ENCODE measurements around the gene NT5DC3.

The NT5DC3 gene

DNA sequence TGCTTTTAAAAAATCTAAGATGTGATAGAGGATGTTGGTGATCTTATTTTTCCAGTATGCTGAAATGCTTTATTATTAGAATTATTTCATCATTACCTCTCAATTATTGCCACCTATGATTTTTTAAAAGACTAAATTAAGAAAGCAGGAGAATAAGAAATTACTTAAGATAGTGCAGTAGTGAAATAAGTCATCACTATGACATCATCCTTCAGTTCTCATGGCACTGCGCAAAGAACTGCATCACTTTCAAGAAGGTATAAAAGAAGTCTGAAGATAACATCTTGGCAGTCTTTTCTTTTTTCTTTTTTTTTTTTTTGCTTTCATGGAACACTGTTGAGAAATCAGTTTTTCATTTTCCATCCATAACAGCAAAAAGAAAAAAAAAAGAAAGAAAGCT is 24.4 kb downstream of the NT5DC3 start:
- TF ChIP-seq POLR2A (IDR thresholded peaks at IDR 0.05; ENCODE audit: low read length), result no peak
- TF ChIP-seq GATA1 (IDR thresholded peaks at IDR 0.05; ENCODE audit: low read depth, low read length), result no peak
- no peak for DNase-seq

GRCh38 chr12:103814436-103814835 is 26.6 kb downstream of the NT5DC3 start:
- DNase-seq, result no peak

GRCh38 chr12:103813949-103814348 is 27.1 kb downstream of the NT5DC3 start:
- no peak for TF ChIP-seq GATA1 (IDR thresholded peaks at IDR 0.05; ENCODE audit: low read depth, low read length)
- no peak for TF ChIP-seq POLR2A (IDR thresholded peaks at IDR 0.05; ENCODE audit: low read length)
- DNase-seq, result no peak

More at GRCh38 chr12:103814436-103814835, 26.6 kb downstream of the NT5DC3 start:
- TF ChIP-seq GATA1 (IDR thresholded peaks at IDR 0.05; ENCODE audit: low read depth, low read length), result no peak
- TF ChIP-seq POLR2A (IDR thresholded peaks at IDR 0.05; ENCODE audit: low read length), result no peak

DNA sequence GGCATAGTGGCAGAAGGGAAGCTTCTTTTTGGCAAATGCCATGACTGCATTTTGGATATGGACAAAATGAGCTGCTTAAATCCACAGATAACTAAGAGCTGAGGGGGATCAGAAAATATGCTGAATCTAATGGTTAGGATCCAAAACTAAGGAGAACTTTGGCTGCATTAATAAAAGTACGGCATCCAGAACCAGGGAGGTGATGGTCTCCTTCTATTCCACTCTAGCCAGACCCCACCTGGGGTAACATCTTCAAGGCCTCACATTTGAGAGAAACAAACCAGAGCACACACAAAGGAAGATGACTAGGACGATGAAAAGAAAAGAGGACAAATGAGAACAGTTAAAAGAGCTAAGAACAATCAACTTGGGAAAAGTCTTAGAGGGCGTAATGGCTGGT is 27.6 kb downstream of the NT5DC3 start:
- no peak for TF ChIP-seq GATA1 (IDR thresholded peaks at IDR 0.05; ENCODE audit: low read depth, low read length)
- no peak for TF ChIP-seq POLR2A (IDR thresholded peaks at IDR 0.05; ENCODE audit: low read length)
- no peak for DNase-seq

- TF ChIP-seq POLR2A (IDR thresholded peaks at IDR 0.05; ENCODE audit: low read length), result no peak
- no peak for TF ChIP-seq GATA1 (IDR thresholded peaks at IDR 0.05; ENCODE audit: low read depth, low read length)
Observed at GRCh38 chr12:103812789-103813188, 28.2 kb downstream of the NT5DC3 start.

DNA sequence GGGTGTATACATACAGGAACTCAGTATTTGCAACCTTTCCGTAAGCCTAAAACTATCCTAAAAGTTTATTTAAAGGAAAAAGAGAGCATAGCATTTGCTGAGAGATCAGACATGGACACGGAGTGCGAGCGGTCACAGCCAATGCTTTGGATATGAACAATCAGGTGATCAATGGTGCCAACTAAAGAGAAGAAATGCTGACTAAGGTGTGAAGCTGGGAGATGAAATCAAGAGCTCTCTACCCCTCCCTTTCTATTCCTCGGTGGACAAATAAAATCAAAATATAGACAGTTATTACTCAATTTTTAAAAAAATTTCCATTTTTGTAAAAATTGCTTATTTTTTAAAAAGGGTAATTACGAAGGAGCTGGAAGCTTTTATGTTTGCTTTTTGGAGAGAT is 29.2 kb downstream of the NT5DC3 start:
- no peak for DNase-seq
- TF ChIP-seq GATA1 (IDR thresholded peaks at IDR 0.05; ENCODE audit: low read depth, low read length) (no peak), POLR2A (IDR thresholded peaks at IDR 0.05; ENCODE audit: low read length) (no peak)

More at GRCh38 chr12:103812789-103813188, 28.2 kb downstream of the NT5DC3 start:
- no peak for DNase-seq

DNA sequence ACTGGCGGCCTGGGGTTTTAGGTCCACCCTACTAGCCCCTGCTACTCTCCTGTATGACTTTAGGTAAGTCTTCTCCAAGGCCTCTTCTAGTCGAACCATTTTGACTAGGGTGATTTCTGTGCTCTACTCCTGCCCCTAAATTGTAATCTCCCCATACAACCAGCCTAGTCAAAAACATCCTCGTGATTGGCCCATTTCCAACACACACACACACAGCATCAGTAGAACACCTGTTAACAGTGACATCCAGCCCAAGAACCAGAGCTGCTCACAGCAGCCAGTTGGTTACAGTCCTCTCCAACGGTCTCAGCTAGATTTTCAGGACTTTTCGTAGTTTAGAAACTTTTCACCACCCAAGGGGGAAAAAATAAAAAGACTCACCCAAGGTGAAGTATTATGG is 30.9 kb downstream of the NT5DC3 start:
- TF ChIP-seq POLR2A (IDR thresholded peaks at IDR 0.05; ENCODE audit: low read length) (no peak), GATA1 (IDR thresholded peaks at IDR 0.05; ENCODE audit: low read depth, low read length) (no peak)
- no peak for DNase-seq

DNA sequence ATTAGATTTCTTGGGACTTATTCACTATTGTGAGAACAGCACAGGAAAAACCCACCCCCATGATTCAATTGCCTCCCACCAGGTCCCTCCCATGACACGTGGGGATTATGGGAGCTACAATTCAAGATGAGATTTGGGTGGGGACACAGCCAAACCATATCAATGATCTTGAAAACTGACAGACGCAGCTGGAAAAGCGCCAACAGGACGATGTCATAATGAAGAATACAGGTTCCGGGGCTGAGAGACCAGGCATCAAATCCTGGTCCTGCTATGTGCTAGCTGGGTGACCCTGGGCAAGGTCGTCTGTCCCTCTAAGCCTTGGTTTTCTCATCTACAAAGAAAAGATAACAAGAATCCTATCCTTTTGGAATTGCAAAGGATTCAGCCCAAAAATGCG is 31.4 kb downstream of the NT5DC3 start:
- DNase-seq, result peak; percentile 42 to 56

DNA sequence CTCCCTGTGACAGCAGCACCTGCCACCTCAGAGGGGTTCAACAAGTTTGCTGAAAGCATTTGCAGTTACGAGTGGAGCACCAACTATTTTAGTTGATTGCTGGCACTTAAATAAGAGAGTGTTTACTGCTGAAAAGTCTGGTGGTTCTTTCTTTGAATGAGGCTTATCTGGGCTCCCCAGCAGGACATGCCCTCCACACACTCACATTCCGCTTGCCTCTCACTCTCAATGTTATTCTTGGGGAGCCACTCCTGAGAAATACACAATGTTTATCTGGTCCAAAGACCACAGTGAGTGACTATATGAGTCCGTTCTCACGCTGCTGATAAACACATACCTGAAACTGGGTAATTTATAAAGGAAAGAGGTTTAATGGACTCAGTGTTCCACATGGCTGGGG is 31.9 kb downstream of the NT5DC3 start:
- DNase-seq, result peak; percentile 50 to 83
- TF ChIP-seq GATA1 (IDR thresholded peaks at IDR 0.05; ENCODE audit: low read depth, low read length), result no peak
- no peak for TF ChIP-seq POLR2A (IDR thresholded peaks at IDR 0.05; ENCODE audit: low read length)

GRCh38 chr12:103808239-103808880 is 32.7 kb downstream of the NT5DC3 start:
- no peak for TF ChIP-seq POLR2A (IDR thresholded peaks at IDR 0.05; ENCODE audit: low read length)
- TF ChIP-seq GATA1 (IDR thresholded peaks at IDR 0.05; ENCODE audit: low read depth, low read length), result no peak
- no peak for DNase-seq

DNA sequence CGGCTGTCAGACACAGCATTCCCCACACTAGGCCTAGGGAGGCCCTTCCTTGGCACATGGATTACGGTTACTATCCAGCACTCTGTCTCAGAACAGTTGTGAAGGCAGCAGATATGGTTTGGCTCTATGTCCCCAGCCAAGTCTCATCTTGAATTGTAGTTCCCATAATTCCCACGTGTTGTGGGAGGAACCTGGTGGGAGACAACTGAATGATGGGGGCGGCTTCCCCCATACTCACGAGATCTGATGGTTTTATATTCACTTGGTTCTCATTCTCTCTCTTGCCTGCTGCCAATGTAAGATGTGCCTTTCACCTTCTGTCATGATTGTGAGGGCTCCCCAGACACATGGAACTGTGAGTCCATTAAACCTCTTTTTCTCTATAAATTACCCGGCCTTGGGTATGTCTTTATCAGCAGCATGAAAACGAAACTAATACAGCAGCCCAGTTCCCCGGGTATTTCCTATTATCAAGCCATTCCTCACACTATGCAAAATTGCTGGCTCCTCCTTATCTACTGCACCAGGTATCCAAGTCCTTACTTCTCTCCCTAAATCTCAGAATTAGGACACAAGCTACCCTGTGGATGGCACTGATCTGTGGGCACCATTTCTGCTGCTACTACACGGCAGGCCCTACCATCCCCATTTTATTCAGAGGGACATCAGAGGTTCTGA is 33.3 kb downstream of the NT5DC3 start:
- TF ChIP-seq POLR2A (IDR thresholded peaks at IDR 0.05; ENCODE audit: low read length), result no peak
- no peak for TF ChIP-seq GATA1 (IDR thresholded peaks at IDR 0.05; ENCODE audit: low read depth, low read length)
- DNase-seq, result peak; percentile 36 to 73

- DNase-seq, result no peak
- TF ChIP-seq GATA1 (IDR thresholded peaks at IDR 0.05; ENCODE audit: low read depth, low read length), result no peak
- no peak for TF ChIP-seq POLR2A (IDR thresholded peaks at IDR 0.05; ENCODE audit: low read length)
Observed at GRCh38 chr12:103806803-103807202, 34.2 kb downstream of the NT5DC3 start.

DNA sequence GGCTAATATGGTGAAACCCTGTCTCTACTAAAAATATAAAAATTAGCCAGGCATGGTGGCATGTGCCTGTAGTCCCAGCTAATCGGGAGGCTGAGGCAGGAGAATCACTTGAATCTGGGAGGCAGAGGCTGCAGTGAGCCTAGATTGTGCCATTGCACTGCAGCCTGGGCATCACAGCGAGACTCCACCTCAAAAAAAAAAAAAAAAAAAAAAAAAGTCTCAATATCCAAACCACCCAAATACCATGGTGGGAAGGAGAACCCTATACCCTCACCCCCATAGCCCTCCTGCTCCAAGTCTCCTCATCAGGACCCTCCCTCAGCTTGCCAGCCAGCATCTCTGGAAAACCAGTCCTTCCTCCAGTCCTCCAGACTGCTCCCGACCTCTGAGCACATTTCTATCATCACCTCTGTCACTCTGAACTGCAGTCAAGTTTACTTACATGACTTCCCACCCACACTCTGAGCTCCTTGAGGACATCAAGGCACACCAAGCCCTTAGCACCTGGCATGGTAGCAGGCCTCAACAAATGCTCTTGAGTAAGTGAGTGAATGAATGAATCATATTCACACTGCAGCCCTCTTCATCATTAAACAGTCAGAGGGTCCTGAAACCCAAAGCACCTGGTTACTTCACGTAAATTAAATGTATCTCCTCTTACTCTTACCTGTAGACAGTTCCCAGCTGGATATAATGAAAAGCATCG is 35.2 kb downstream of the NT5DC3 start:
- no peak for DNase-seq
- TF ChIP-seq POLR2A (IDR thresholded peaks at IDR 0.05; ENCODE audit: low read length) (no peak), GATA1 (IDR thresholded peaks at IDR 0.05; ENCODE audit: low read depth, low read length) (no peak)

- no peak for DNase-seq
- TF ChIP-seq POLR2A (IDR thresholded peaks at IDR 0.05; ENCODE audit: low read length) (no peak), GATA1 (IDR thresholded peaks at IDR 0.05; ENCODE audit: low read depth, low read length) (no peak)
Observed at GRCh38 chr12:103803847-103804246, 37.2 kb downstream of the NT5DC3 start.

DNA sequence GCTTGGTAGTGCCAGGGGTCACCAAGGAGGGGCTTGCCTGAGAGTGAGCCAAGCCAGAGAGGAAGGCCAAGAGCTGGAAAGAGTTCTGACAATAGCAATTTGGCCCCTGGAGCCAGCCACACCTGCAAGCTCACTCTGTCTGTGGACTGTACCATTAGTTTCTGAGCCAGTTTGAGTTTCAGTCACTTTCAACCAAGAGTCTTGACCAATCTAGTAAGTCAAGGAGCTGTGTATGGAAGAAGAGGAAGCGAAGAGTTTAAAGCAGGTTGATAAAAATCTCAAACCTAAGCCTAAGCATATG is 38.5 kb downstream of the NT5DC3 start:
- no peak for TF ChIP-seq GATA1 (IDR thresholded peaks at IDR 0.05; ENCODE audit: low read depth, low read length)
- no peak for TF ChIP-seq POLR2A (IDR thresholded peaks at IDR 0.05; ENCODE audit: low read length)
- DNase-seq, result no peak

Data from erythroblast (primary cell).